GM23338 (cell line): ENCODE data around the gene TSBP1. TPM values are rescaled to one million over a fixed set of nuclear protein-coding genes. Genes with fewer than 3 reads are reported as not detected.

ENCODE experiments used
- ATAC-seq: fragments of 200-7000 bp; cut with Tn5 transposase; 3 replicates; pipeline ENCODE4 v1.9.1; 2020
- DNase-seq: peaks from one replicate; pipeline ENCODE4 v3.0.0-alpha.2; 2015; ENCODE audit warnings: low spot score
- H2AFZ ChIP-seq: fragments of 200-600 bp; sonication (generic); 2 replicates; pipeline ENCODE4 v1.8.0; 2016; ENCODE audit warnings: antibody characterized with exemption, mild to moderate bottlenecking, moderate library complexity
- H3F3A ChIP-seq: fragments of 200-600 bp; sonication (generic); replicated peaks from 2 replicates; pipeline ENCODE4 v1.8.0; 2017; ENCODE audit warnings: antibody characterized with exemption, mixed run types, low read depth
- H3K27ac ChIP-seq: fragments of 200-600 bp; sonication (generic); 2 replicates; pipeline ENCODE4 v1.6.1; 2016; ENCODE audit warnings: low read depth
- H3K27me3 ChIP-seq: fragments of 200-600 bp; sonication (generic); 2 replicates; pipeline ENCODE4 v1.8.0; 2016; ENCODE audit warnings: mild to moderate bottlenecking, mixed run types, moderate library complexity; ENCODE audit not compliant: insufficient read depth
- H3K36me3 ChIP-seq: fragments of 200-600 bp; sonication (generic); 2 replicates; pipeline ENCODE4 v1.8.0; 2016; ENCODE audit warnings: mild to moderate bottlenecking; ENCODE audit not compliant: insufficient read depth
- H3K4me1 ChIP-seq: fragments of 200-600 bp; sonication (generic); 2 replicates; pipeline ENCODE4 v1.8.0; 2016; ENCODE audit warnings: mild to moderate bottlenecking, moderate library complexity; ENCODE audit not compliant: insufficient read depth
- H3K4me2 ChIP-seq: fragments of 200-600 bp; sonication (generic); 2 replicates; pipeline ENCODE4 v1.7.1; 2017; ENCODE audit warnings: mixed run types
- H3K4me3 ChIP-seq: fragments of 200-600 bp; sonication (generic); 2 replicates; pipeline ENCODE4 v1.6.1; 2016; ENCODE audit warnings: mixed run types
- H3K79me2 ChIP-seq: fragments of 200-600 bp; sonication (generic); replicated peaks from 2 replicates; pipeline ENCODE4 v1.8.0; 2017; ENCODE audit warnings: mild to moderate bottlenecking; ENCODE audit not compliant: insufficient read depth
- H3K9me2 ChIP-seq: fragments of 200-600 bp; sonication (generic); 2 replicates; pipeline ENCODE4 v1.8.0; 2017; ENCODE audit not compliant: insufficient read depth
- H4K20me1 ChIP-seq: fragments of 200-600 bp; sonication (generic); replicated peaks from 2 replicates; pipeline ENCODE4 v1.8.0; 2017; ENCODE audit warnings: mild to moderate bottlenecking; ENCODE audit not compliant: insufficient read depth
- H3K27ac Mint-ChIP-seq: 2 replicates; pipeline ENCODE4 v1.8.0; 2020; ENCODE audit warnings: inconsistent platforms, mild to moderate bottlenecking, moderate library complexity, mixed read lengths
- H3K27me3 Mint-ChIP-seq: 3 replicates; pipeline ENCODE4 v1.8.0; 2022; ENCODE audit warnings: low read depth, mild to moderate bottlenecking, moderate library complexity, mixed read lengths, inconsistent platforms; ENCODE audit not compliant: insufficient read depth, poor library complexity
- H3K36me3 Mint-ChIP-seq: 3 replicates; pipeline ENCODE4 v1.8.0; 2021; ENCODE audit warnings: low read depth, mild to moderate bottlenecking, inconsistent platforms, moderate library complexity, mixed read lengths
- H3K4me1 Mint-ChIP-seq: 3 replicates; pipeline ENCODE4 v1.8.0; 2020; ENCODE audit warnings: mild to moderate bottlenecking, inconsistent platforms, mixed read lengths
- H3K4me3 Mint-ChIP-seq: 3 replicates; pipeline ENCODE4 v1.8.0; 2021; ENCODE audit warnings: moderate library complexity, mild to moderate bottlenecking, inconsistent platforms, mixed read lengths
- H3K9me3 Mint-ChIP-seq: 3 replicates; pipeline ENCODE4 v1.8.0; 2020; ENCODE audit warnings: moderate library complexity, mild to moderate bottlenecking, inconsistent platforms, mixed read lengths
- CREB1 ChIP-seq: fragments of 250-450 bp; sonication (Bioruptor Pico); IDR thresholded peaks from 2 replicates; pipeline ENCODE4 v1.5.0; 2020; ENCODE audit warnings: low read depth, mild to moderate bottlenecking, moderate library complexity
- CTCF ChIP-seq, 2 experiments: fragments of 200-600 bp in 1 of 2; sonication (generic) in 1 of 2; conservative IDR thresholded peaks; 2 replicates each; pipeline versions ENCODE4 v1.5.1 to v1.6.1; 2016 to 2017; ENCODE audit warnings: antibody characterized with exemption in 2 of 2, low read depth in 2 of 2, mild to moderate bottlenecking in 2 of 2, moderate library complexity in 1 of 2
- ETS1 ChIP-seq: IDR thresholded peaks from 2 replicates; pipeline ENCODE4 v1.6.1; 2016; ENCODE audit warnings: antibody characterized with exemption
- EZH2 ChIP-seq: fragments of 200-600 bp; sonication (generic); IDR thresholded peaks from one replicate; pipeline ENCODE4 v1.8.0; 2017; ENCODE audit warnings: antibody characterized with exemption, mild to moderate bottlenecking, low read depth; ENCODE audit not compliant: unreplicated experiment
- EZH2phosphoT487 ChIP-seq: fragments of 200-600 bp; sonication (generic); IDR thresholded peaks from one replicate; pipeline ENCODE4 v1.8.1; 2018; ENCODE audit warnings: antibody characterized with exemption; ENCODE audit not compliant: unreplicated experiment
- JUNB ChIP-seq: IDR thresholded peaks from one replicate; pipeline ENCODE4 v1.6.1; 2016; ENCODE audit warnings: antibody characterized with exemption; ENCODE audit not compliant: unreplicated experiment
- NANOG ChIP-seq: IDR thresholded peaks from 2 replicates; pipeline ENCODE4 v1.6.1; 2016; ENCODE audit warnings: antibody characterized with exemption, borderline replicate concordance
- POLR2AphosphoS5 ChIP-seq: IDR thresholded peaks from 2 replicates; pipeline ENCODE4 v1.6.1; 2016; ENCODE audit warnings: antibody characterized with exemption, low read depth
- REST ChIP-seq: IDR thresholded peaks from one replicate; pipeline ENCODE4 v1.6.1; 2018; ENCODE audit warnings: antibody characterized with exemption; ENCODE audit not compliant: unreplicated experiment
- STAT1 ChIP-seq: IDR thresholded peaks from one replicate; pipeline ENCODE4 v1.6.1; 2016; ENCODE audit warnings: antibody characterized with exemption; ENCODE audit not compliant: unreplicated experiment
- ZNF114 ChIP-seq: fragments of 250-450 bp; sonication (Bioruptor Pico); IDR thresholded peaks from 2 replicates; pipeline ENCODE4 v1.5.0; 2020; ENCODE audit warnings: mild to moderate bottlenecking, moderate library complexity
- ZNF331 ChIP-seq: fragments of 250-450 bp; sonication (Bioruptor Pico); IDR thresholded peaks from 2 replicates; pipeline ENCODE4 v1.5.0; 2020; ENCODE audit warnings: low read depth, mild to moderate bottlenecking, moderate library complexity
- ZNF462 ChIP-seq: fragments of 250-450 bp; sonication (Bioruptor Pico); IDR thresholded peaks from 2 replicates; pipeline ENCODE4 v1.5.0; 2020; ENCODE audit warnings: mild to moderate bottlenecking, moderate library complexity
- polyA plus RNA-seq: library from polyadenylated mRNA; unstranded; fragments of >200 nt; fragmentation: Nextera tagmentation; extraction: Ambion mirVana; gene quantifications from 2 replicates; pipeline ENCODE4 v1.2.1, GENCODE V29; 2016
- total RNA-seq: library from RNA; depleted of rRNA; stranded (reverse); fragments of >200 nt; shearing (Covaris generic); gene quantifications from 2 replicates; pipeline ENCODE4 v1.2.3, GENCODE V29; 2014

Gene TSBP1
- total and polyA plus RNA-seq, 2 experiments from 2014 or later = 0.15 TPM; not detected in 1

- no peaks in the 10 kb centered on the region for H3K4me1 ChIP-seq
- H3K27me3 Mint-ChIP-seq = peaks cover 8% of the 10 kb centered on the region
- ATAC-seq (no peak), DNase-seq (no peak)
- no peaks in the 10 kb centered on the region; the same call in 2 of the 3 replicates for H3K9me3 Mint-ChIP-seq
- no peaks in the 10 kb centered on the region for H3K36me3 ChIP-seq
- no peak overlapping the region for H3K27ac Mint-ChIP-seq
- TF ChIP-seq EZH2phosphoT487 (no peak), EZH2 (no peak), NANOG (no peak), ZNF331 (CRISPR knock-in tag) (no peak), ZNF462 (no peak), REST (no peak), POLR2AphosphoS5 (no peak), CREB1 (no peak), ZNF114 (no peak), STAT1 (no peak), ETS1 (no peak), JUNB (no peak), CTCF (conservative IDR thresholded peaks at IDR 0.05; ENCODE audit: low read depth in 2 of 2) (no peak)
- no peak overlapping the region for H3K27ac ChIP-seq
- H3K79me2 ChIP-seq = no peaks in the 10 kb centered on the region
- H2AFZ ChIP-seq = no peak overlapping the region
- no peaks in the 10 kb centered on the region for H4K20me1 ChIP-seq
- no peaks in the 10 kb centered on the region for H3K4me1 Mint-ChIP-seq
- no peak overlapping the region for H3K4me2 ChIP-seq
- H3K9me2 ChIP-seq = no peaks in the 10 kb centered on the region
- no peaks in the 10 kb centered on the region for H3K36me3 Mint-ChIP-seq
- no peak overlapping the region for H3K4me3 Mint-ChIP-seq
- H3F3A ChIP-seq = no peaks in the 10 kb centered on the region
- H3K27me3 ChIP-seq = no peaks in the 10 kb centered on the region
- H3K4me3 ChIP-seq = no peak overlapping the region
Measured at GRCh38 chr6:32396028-32396427, 24.3 kb upstream of the TSBP1 start.
